GM18519 (cell line): Measurements from ENCODE around the gene INSC.
A peak's percentile ranks its signal among the peaks of the same experiment; 100 is the strongest.

Experiments used
- ATAC-seq: cut with Tn5 transposase; IDR thresholded peaks from one replicate; pipeline ENCODE4 v1.9.1; 2021; ENCODE audit warnings: mild to moderate bottlenecking, moderate library complexity; ENCODE audit not compliant: unreplicated experiment, low FRiP score

The INSC gene

GRCh38 chr11:15145151-15145550 is 30.4 kb downstream of the INSC start:
- no peak for ATAC-seq

- no peak for ATAC-seq
Observed at GRCh38 chr11:15145615-15146014, 30.9 kb downstream of the INSC start.

- no peak for ATAC-seq
Observed at GRCh38 chr11:15146271-15147003, 31.7 kb downstream of the INSC start.

GRCh38 chr11:15148169-15148568 is 33.4 kb downstream of the INSC start:
- ATAC-seq = no peak

GRCh38 chr11:15149050-15149449 is 34.3 kb downstream of the INSC start:
- no peak for ATAC-seq

- no peak for ATAC-seq
Observed at GRCh38 chr11:15150507-15150906, 35.8 kb downstream of the INSC start.

GRCh38 chr11:15153231-15153630 is 38.5 kb downstream of the INSC start:
- ATAC-seq = no peak

- no peak for ATAC-seq
Observed at GRCh38 chr11:15157181-15157580, 42.5 kb downstream of the INSC start.

GRCh38 chr11:15157606-15158137 is 42.9 kb downstream of the INSC start:
- no peak for ATAC-seq

GRCh38 chr11:15158351-15159015 is 43.8 kb downstream of the INSC start:
- no peak for ATAC-seq

GRCh38 chr11:15159085-15159484 is 44.4 kb downstream of the INSC start:
- peak; percentile 85 for ATAC-seq

GRCh38 chr11:15161790-15162189 is 47.1 kb downstream of the INSC start:
- ATAC-seq = no peak

GRCh38 chr11:15163136-15163535 is 48.4 kb downstream of the INSC start:
- no peak for ATAC-seq

- ATAC-seq = no peak
Observed at GRCh38 chr11:15166204-15166603, 51.5 kb downstream of the INSC start.

GRCh38 chr11:15169815-15170551 is 55.3 kb downstream of the INSC start:
- ATAC-seq = no peak

GRCh38 chr11:15170698-15171097 is 56.0 kb downstream of the INSC start:
- ATAC-seq = no peak

GRCh38 chr11:15171956-15172355 is 57.2 kb downstream of the INSC start:
- no peak for ATAC-seq

- no peak for ATAC-seq
Observed at GRCh38 chr11:15175831-15176230, 61.1 kb downstream of the INSC start.

GRCh38 chr11:15176646-15177163 is 62.0 kb downstream of the INSC start:
- no peak for ATAC-seq

GRCh38 chr11:15177491-15177890 is 62.8 kb downstream of the INSC start:
- ATAC-seq = no peak

- ATAC-seq = no peak
Observed at GRCh38 chr11:15178214-15178613, 63.5 kb downstream of the INSC start.
